HG03558 (cell line): ENCODE data around the gene DSTN.

Source experiments
- ATAC-seq: cut with Tn5 transposase; IDR thresholded peaks from one replicate; pipeline ENCODE4 v1.9.1; 2021; ENCODE audit warnings: moderate number of reproducible peaks; ENCODE audit not compliant: unreplicated experiment; ENCODE audit errors: extremely low read depth

DSTN gene

GRCh38 chr20:17569616-17570346, at the start of gene DSTN:
TSS of gene DSTN (plus strand) at chr20:17570075. CDS start at chr20:17570209, 134 bp downstream.
- peak; percentile 90 for ATAC-seq

- no peak for ATAC-seq
Observed at GRCh38 chr20:17520583-17520982, 49.3 kb upstream of the DSTN start.

GRCh38 chr20:17522528-17522927, 47.3 kb upstream of the DSTN start:
- no peak for ATAC-seq

- ATAC-seq: no peak
Observed at GRCh38 chr20:17523326-17523725, 46.5 kb upstream of the DSTN start.

- ATAC-seq: no peak
Observed at GRCh38 chr20:17524560-17524959, 45.3 kb upstream of the DSTN start.

- ATAC-seq: no peak
Observed at GRCh38 chr20:17525132-17525531, 44.7 kb upstream of the DSTN start.

- no peak for ATAC-seq
Observed at GRCh38 chr20:17525650-17526049, 44.2 kb upstream of the DSTN start.

- ATAC-seq: no peak
Observed at GRCh38 chr20:17529586-17529985, 40.3 kb upstream of the DSTN start.

- ATAC-seq: no peak
Observed at GRCh38 chr20:17530153-17530552, 39.7 kb upstream of the DSTN start.

GRCh38 chr20:17530716-17531664, 38.9 kb upstream of the DSTN start, which contains the start of gene BFSP1:
TSS of gene BFSP1 (minus strand) at chr20:17531379. CDS start at chr20:17531329, 50 bp downstream.
- no peak for ATAC-seq

- no peak for ATAC-seq
Observed at GRCh38 chr20:17531665-17532025, 38.2 kb upstream of the DSTN start.

GRCh38 chr20:17533396-17533795, 36.5 kb upstream of the DSTN start:
- no peak for ATAC-seq

GRCh38 chr20:17534077-17534476, 35.8 kb upstream of the DSTN start:
- no peak for ATAC-seq

- ATAC-seq: peak; percentile 75
Observed at GRCh38 chr20:17536944-17537444, 32.9 kb upstream of the DSTN start.

GRCh38 chr20:17537959-17538358, 31.9 kb upstream of the DSTN start:
- no peak for ATAC-seq

- peak; percentile 57 for ATAC-seq
Observed at GRCh38 chr20:17538517-17539170, 31.2 kb upstream of the DSTN start.

- ATAC-seq: no peak
Observed at GRCh38 chr20:17541596-17541995, 28.3 kb upstream of the DSTN start.

GRCh38 chr20:17541996-17542395, 27.9 kb upstream of the DSTN start:
- ATAC-seq: no peak

GRCh38 chr20:17542481-17542880, 27.4 kb upstream of the DSTN start:
- ATAC-seq: no peak

- ATAC-seq: no peak
Observed at GRCh38 chr20:17542993-17543412, 26.9 kb upstream of the DSTN start.
